ENCODE results near the gene AKIP1.

- TF ChIP-seq CTCF (IDR thresholded peaks at IDR 0.05) = no peak
- no peak for TF ChIP-seq EZH2phosphoT487 (IDR thresholded peaks at IDR 0.05)
These were observed 42.9 kb upstream of the AKIP1 start for GRCh38 chr11:8867931-8868631.
